ENCODE results near the gene SMG6.
A peak's percentile ranks its signal among the peaks of the same experiment; 100 is the strongest.
"Not testable (repeated sequence)": the region's sequence is repeated elsewhere in the genome, so short reads cannot be mapped to it uniquely, and the experiment has no call there.

SMG6 gene

DNA sequence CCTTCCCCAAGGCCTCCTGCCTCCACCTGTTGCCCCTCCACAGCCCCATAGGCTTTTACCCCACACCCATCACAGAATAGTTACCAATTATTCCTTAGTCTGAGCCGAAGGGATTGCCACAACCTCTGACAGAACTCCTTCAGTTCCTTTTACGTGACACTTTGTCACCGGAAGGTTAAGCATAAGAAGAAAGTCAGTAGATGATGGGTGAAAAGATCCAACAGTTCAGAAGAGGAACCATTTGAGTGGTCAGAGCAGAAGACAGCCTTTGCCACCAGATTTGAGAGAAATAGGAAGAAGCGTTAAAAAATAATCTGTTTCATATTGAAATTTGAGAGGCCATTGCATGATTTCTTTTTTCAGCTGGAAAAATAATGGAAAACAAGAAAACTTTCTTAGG is 1.3 kb upstream of the SMG6 start:
- no peak for DNase-seq (ENCODE audit: low read depth in 2 of 2)

DNA sequence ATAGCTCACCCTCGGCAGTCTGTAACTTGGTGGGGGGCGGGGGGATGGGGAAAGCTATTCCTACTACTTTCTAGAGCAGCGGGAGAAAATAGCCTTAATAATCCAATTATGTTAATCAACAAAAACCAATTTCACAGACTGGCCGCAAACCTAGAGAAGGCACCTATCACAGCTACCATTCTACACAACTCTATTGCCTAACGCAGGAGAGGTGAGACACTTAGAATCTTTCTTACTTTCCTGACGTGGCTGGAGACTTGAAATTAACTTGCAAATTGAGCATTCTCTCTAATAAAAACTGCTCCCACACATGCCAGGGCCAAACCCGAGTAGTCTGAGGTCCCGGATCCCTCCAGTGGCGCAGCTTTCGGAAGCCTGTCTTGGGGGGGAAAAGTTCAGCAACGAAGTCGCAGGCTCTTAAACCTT is 794 bp downstream of the SMG6 start:
- DNase-seq (ENCODE audit: low read depth in 2 of 2), result no peak

GRCh38 chr17:2299756-2300155 is 3.8 kb downstream of the SMG6 start:
- no peak for DNase-seq (ENCODE audit: low read depth in 2 of 2)

DNA sequence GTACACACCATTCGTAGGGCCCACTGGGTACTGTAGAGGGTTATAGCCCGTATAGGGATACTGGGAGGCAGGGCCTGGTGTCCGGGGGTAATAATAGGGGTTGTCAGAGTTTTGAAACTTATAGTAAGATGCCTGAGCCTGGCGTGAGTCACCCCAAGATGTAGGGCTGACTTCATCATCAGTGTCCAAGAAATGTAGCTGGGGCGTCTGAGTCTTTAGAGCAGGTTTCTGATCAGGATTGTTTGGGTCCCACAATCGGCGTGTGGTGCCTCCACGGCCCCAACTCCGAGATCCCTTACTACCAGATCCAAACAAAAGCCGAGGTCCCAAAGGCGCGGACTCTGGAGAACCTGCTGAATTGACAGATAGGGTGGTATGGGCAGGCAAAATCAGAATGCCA is 4.4 kb downstream of the SMG6 start:
- no peak for DNase-seq (ENCODE audit: low read depth in 2 of 2)

- no peak for DNase-seq (ENCODE audit: low read depth in 2 of 2)
Measured at GRCh38 chr17:2297023-2297422, 6.6 kb downstream of the SMG6 start.

DNA sequence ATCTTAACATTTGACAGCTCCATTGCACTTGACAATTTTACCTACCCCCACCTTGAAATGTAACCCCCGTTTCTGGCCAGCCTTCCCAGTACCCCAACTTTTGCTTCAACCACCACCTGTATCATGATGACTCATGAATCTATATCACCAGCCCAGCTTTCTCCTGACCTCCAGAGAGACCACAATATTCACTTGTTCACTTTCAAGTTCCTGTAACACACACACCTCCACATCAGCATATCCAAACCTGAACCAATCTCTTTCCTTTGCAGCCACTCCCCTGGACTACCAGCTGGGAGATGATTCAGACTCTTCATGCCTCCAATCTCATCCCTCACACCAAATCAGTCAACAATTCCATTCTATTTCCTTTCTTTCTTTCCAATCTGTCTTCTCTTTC is 8.0 kb downstream of the SMG6 start:
- no peak for DNase-seq (ENCODE audit: low read depth in 2 of 2)

GRCh38 chr17:2292100-2292499 is 11.5 kb downstream of the SMG6 start:
- DNase-seq (ENCODE audit: low read depth in 2 of 2), result no peak

- no peak for DNase-seq (ENCODE audit: low read depth in 2 of 2)
Measured at GRCh38 chr17:2289878-2290478, 13.6 kb downstream of the SMG6 start.

DNA sequence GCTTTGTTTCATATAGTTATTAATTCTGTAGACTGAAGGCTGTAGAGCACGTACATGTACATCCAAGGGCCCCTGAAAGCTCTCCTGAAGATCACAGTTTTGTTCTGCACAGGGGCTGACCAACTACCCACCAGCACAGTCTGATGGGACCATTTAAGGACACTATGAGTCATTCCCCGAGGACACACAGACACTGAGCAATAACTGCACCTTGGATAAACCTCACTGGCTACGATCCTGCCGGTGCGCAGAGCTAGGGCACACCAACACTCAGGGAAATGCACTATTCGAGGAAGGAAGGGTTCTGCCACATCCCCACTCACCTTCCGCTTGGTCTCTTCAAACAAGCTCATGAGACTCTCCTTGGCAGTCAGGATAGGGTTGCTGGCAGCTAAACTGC is 20.3 kb downstream of the SMG6 start:
- DNase-seq (ENCODE audit: low read depth in 2 of 2), result no peak

DNA sequence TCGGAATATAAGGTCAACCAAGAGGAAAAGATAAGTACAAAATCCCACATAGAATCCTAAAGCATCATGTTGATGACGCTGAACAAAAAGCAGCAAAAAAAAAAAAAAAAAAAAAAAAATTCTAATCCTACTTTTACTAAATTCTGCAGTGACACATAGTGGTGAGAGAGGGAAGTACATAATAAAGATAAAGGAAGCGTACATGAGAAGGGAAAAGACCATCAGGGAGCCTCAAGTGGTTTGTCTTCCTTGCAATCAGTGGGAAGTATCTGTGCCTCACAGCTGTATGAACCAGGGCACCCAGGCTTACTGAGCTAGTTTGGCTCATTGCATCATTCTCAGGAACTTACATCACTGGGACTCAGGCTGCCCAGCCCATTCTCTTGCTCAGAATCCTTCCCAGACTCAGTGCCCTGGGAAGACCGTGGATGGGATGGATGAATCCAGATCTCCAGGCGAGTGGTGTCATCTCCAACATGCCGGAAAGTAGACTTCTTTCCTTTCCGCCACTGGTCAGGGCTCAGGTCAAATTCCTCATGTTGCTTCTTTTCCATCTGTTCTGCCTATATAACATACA is 21.2 kb downstream of the SMG6 start:
- peak; percentile 75 to 78 for DNase-seq (ENCODE audit: low read depth in 2 of 2)

DNA sequence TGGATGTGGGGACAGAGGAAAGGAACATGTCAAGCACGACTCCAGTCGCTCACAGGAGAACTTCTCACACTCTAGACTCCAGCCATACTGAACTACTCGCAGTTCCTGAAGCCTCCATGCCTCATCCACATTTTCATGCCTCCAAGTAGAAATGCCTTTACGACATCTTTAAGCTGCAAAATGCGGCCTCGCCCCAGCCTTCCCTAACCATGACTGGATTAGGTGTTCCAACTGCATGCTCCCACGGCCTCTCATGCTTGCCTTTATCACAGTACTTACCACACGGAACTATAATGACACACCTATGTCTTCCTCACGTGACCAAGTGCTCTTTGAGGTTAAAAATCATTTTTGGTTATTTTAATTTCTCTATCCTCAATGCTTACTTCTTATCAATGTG is 23.9 kb downstream of the SMG6 start:
- no peak for DNase-seq (ENCODE audit: low read depth in 2 of 2)

GRCh38 chr17:2277429-2278170 is 26.0 kb downstream of the SMG6 start:
- no peak for DNase-seq (ENCODE audit: low read depth in 2 of 2)

- no peak for DNase-seq (ENCODE audit: low read depth in 2 of 2)
Measured at GRCh38 chr17:2275722-2276121, 27.9 kb downstream of the SMG6 start.

- DNase-seq (ENCODE audit: low read depth in 2 of 2), result no peak
Measured at GRCh38 chr17:2274414-2274813, 29.2 kb downstream of the SMG6 start.

- DNase-seq (ENCODE audit: low read depth in 2 of 2), result no peak
Measured at GRCh38 chr17:2271985-2272702, 31.4 kb downstream of the SMG6 start.

GRCh38 chr17:2267354-2267753 is 36.2 kb downstream of the SMG6 start:
- DNase-seq (ENCODE audit: low read depth in 2 of 2), result no peak

DNA sequence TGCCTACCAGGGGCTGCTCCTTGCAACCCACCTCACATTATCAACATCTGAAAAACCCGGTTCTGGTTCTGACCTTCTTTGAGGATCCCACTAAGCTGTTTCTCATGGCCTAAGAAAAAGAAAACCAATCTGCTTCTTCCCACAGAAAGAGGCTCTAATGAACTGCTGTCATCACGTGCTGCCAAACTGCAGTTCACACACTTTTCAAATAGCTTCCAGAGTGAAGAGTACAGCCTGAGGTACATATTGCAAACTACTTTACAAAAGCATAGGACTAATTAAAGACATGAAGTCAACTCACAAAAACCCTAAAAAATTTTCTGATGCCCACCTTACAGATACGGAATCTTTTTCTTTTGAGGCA is 36.7 kb downstream of the SMG6 start:
- no peak for DNase-seq (ENCODE audit: low read depth in 2 of 2)

DNA sequence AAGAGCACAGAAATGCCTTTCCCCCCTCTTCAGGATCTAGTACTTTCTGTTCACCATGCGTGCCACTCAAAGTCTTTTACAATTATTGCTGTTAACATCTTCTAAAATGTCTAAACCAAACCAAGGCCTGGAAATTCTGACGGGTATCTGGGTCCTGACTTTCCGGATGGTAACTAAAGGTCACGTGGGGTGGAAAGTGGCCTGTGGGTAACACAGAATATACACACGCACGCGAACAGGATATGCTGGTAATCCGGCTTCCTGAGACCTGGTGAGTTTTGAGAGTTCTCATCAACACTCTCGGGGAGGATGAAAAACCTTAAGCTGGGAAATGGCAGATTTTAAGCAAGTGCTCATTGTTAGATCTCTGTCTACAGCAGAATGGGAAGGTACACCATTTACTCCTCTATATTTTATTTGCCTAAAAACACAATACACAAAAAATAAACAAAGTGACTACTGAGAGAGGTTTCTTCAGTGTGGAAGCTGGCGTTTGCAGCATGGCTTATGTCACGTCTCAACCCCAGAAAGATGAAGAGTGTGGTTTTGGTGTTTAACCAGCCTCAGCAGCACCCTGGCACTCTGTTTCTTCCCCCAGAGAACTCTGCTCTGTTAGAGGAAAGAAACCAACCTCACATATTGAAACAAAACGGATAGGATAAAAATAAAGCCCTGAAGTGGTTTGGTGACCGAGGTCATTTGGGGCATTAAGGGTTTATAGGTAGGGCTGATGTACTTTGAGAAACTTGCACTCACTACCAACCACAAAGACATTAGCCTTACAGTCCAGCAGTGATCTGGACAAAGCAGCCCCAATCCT is 37.3 kb downstream of the SMG6 start:
- DNase-seq (ENCODE audit: low read depth in 2 of 2), result no peak

DNA sequence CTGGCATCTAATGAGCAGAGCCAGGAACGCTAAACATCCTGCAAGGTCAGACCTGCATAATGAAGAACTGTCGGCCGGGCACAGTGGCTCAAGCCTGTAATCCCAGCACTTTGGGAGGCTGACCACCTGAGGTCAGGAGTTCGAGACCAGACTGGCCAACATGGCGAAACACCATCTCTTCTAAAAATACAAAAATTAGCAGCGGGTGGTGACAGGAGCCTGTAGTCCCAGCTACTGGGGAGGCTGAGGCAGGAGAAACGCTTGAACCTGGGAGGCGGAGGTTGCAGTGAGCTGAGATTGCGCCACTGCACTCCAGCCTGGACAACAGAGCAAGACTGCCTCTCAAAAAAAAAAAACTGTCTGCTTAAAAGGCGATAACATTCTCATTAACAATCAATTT is 38.4 kb downstream of the SMG6 start:
- DNase-seq (ENCODE audit: low read depth in 2 of 2), result not testable (repeated sequence)

- peak in 1 of 2 experiments; percentile 50 for DNase-seq (ENCODE audit: low read depth in 2 of 2)
Measured at GRCh38 chr17:2264067-2264860, 39.3 kb downstream of the SMG6 start.

Measured in fibroblast of skin of left biceps (primary cell).